PC-3 (cell line): ENCODE measurements around the gene RGS7.
A peak's percentile ranks its signal among the peaks of the same experiment; 100 is the strongest.

Experiments
- CTCF ChIP-seq: fragments of 300-600 bp; sonication (generic); conservative IDR thresholded peaks from 2 replicates; pipeline ENCODE4 v1.5.1; 2017; ENCODE audit warnings: antibody characterized with exemption, low read depth, mild to moderate bottlenecking, low read length
- EZH2 ChIP-seq: fragments of 300-600 bp; sonication (generic); IDR thresholded peaks from one replicate; pipeline ENCODE4 v1.6.1; 2017; ENCODE audit warnings: antibody characterized with exemption, mild to moderate bottlenecking, low read length; ENCODE audit not compliant: unreplicated experiment
- EZH2phosphoT487 ChIP-seq: fragments of 300-600 bp; sonication (generic); IDR thresholded peaks from 2 replicates; pipeline ENCODE4 v1.6.1; 2018; ENCODE audit warnings: mild to moderate bottlenecking, antibody characterized with exemption, low read length, borderline replicate concordance

DNA sequence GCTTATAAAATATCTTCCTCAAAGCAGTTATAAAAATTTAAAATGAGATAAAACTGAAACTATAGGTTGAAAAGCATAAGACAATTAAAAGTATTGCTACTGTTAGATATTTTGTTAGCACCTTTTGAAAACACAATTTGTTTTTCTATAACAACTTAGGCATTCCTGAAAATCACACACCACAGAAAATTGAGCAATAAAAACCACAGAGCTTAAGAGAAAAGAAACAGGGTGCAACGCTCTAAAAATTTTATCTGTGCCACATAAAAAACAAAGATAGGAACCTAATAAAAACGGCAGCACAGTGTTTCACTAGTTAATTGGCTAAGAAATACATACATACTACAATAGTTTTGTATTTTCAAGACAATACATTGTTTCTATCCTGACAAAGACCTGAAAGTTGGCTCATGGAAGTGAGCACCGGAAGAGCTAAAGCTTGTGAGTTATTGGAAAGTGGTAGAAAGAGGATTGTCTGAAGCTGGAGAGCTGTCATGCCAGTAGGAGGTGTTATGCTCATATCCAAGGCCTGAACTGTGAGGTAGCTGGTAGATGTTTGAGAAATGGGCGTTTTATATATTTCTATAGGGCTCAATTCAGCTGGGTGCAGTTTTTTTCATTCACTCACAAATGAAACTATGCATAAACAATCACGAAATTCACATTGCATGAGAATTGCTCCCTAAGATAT lies 45.8 kb downstream of the RGS7 start:
- no peak for TF ChIP-seq EZH2phosphoT487
- TF ChIP-seq CTCF: peak; percentile 55
- TF ChIP-seq EZH2: no peak
